K562 (cell line): Measurements from ENCODE around the gene H3-3A. TPM values are rescaled to one million over a fixed set of nuclear protein-coding genes. Genes with fewer than 3 reads are reported as not detected.

ENCODE experiments used
- ATAC-seq: fragments of 200-7000 bp; cut with Tn5 transposase; 3 replicates; pipeline ENCODE4 v1.9.1; 2020; ENCODE audit warnings: moderate library complexity
- BruUV-seq: library from RNA; stranded (reverse); fragments of 400-500 nt; replicated peaks from 2 replicates; lab custom pipeline; 2021; lab: Mats Ljungman, UMichigan
- CTCF ChIA-PET: fragments of 300-600 bp; formaldehyde crosslinking; extraction: SDS; loops from one replicate; lab custom pipeline; 2021; ENCODE audit warnings: low intra/inter-chr PET ratio; lab: Yijun Ruan, JAX
- POLR2A ChIA-PET: fragments of 300-600, 350-650 bp; sonication (Branson Sonifier 250); formaldehyde crosslinking; extraction: SDS; loops from one replicate; lab custom pipeline; 2021; ENCODE audit warnings: antibody characterized with exemption, inconsistent platforms; lab: Yijun Ruan, JAX
- DNase-seq, 4 experiments: peaks; one replicate each; pipeline versions ENCODE4 v3.0.0 to v3.0.0-alpha.2; 2011 to 2018; ENCODE audit warnings: low spot score in 3 of 4, mixed read lengths in 3 of 4; ENCODE audit errors: extremely low read depth in 1 of 4
- FAIRE-seq: peaks from 2 replicates; lab custom pipeline; 2011; peaks lifted over from hg19 to GRCh38; lab: Jason Lieb, UNC
- H2AFZ ChIP-seq: 2 replicates; pipeline ENCODE4 v1.6.0; 2011; ENCODE audit warnings: low read depth, low read length, control low read depth, inconsistent platforms
- H3K27ac ChIP-seq: fragments of 200-600 bp; 3 replicates; pipeline ENCODE4 v1.8.0; 2011; ENCODE audit warnings: low read depth, mild to moderate bottlenecking, control low read depth, inconsistent platforms, low read length, moderate library complexity, mixed read lengths; ENCODE audit errors: extremely low read depth
- H3K27me3 ChIP-seq, 2 experiments: fragments of 300-600 bp in 1 of 2; 2 replicates in 1 of 2; 3 replicates in 1 of 2; pipeline versions ENCODE4 v1.6.0 to v1.8.0; 2011; ENCODE audit warnings: inconsistent platforms in 2 of 2, low read length in 2 of 2, mild to moderate bottlenecking in 1 of 2, mixed read lengths in 1 of 2, moderate library complexity in 1 of 2; ENCODE audit not compliant: control insufficient read depth in 2 of 2, insufficient read depth in 2 of 2
- H3K36me3 ChIP-seq: fragments of 300-600 bp; 3 replicates; pipeline ENCODE4 v1.8.0; 2011; ENCODE audit warnings: mild to moderate bottlenecking, low read length, inconsistent platforms; ENCODE audit not compliant: control insufficient read depth, insufficient read depth
- H3K4me1 ChIP-seq, 2 experiments: fragments of 200-600 bp in 1 of 2; replicated peaks in 1 of 2; 2 replicates in 1 of 2; 3 replicates in 1 of 2; pipeline versions ENCODE4 v1.5.1 to v1.8.0; 2011; ENCODE audit warnings: inconsistent platforms in 2 of 2, low read length in 2 of 2, mild to moderate bottlenecking in 1 of 2, mixed read lengths in 1 of 2, moderate library complexity in 1 of 2; ENCODE audit not compliant: control insufficient read depth in 2 of 2, insufficient read depth in 2 of 2
- H3K4me2 ChIP-seq: 2 replicates; pipeline ENCODE4 v1.6.1; 2011; ENCODE audit warnings: low read length, control low read depth, inconsistent platforms, mixed read lengths; ENCODE audit not compliant: insufficient read depth
- H3K4me3 ChIP-seq: fragments of 200-600 bp; sonication (generic), shearing (Covaris generic); 2 replicates; pipeline ENCODE4 v1.5.1; 2016; ENCODE audit warnings: control low read depth, inconsistent platforms
- H3K79me2 ChIP-seq: fragments of 200-600 bp; 3 replicates; pipeline ENCODE4 v1.8.0; 2011; ENCODE audit warnings: low read length, inconsistent platforms; ENCODE audit not compliant: control insufficient read depth, insufficient read depth
- H3K9ac ChIP-seq, 2 experiments: 2 replicates each; pipeline versions ENCODE4 v1.6.0 to v1.6.1; 2011; ENCODE audit warnings: low read depth in 2 of 2, low read length in 2 of 2, control low read depth in 1 of 2, inconsistent platforms in 1 of 2, mild to moderate bottlenecking in 1 of 2, mixed read lengths in 1 of 2; ENCODE audit not compliant: insufficient read depth in 1 of 2
- H3K9me1 ChIP-seq: one replicate; pipeline ENCODE4 v1.6.0; 2011; ENCODE audit warnings: inconsistent platforms, mild to moderate bottlenecking, low read length, moderate library complexity; ENCODE audit not compliant: control insufficient read depth, insufficient read depth
- H3K9me3 ChIP-seq: replicated peaks from 2 replicates; pipeline ENCODE4 v1.5.1; 2011; ENCODE audit warnings: low read depth, low read length, inconsistent platforms; ENCODE audit not compliant: control insufficient read depth, insufficient read depth
- H4K20me1 ChIP-seq: replicated peaks from 2 replicates; pipeline ENCODE4 v1.6.1; 2011; ENCODE audit warnings: low read length, inconsistent platforms, mixed read lengths; ENCODE audit not compliant: control insufficient read depth, insufficient read depth
- CCNT2 ChIP-seq: IDR thresholded peaks from 2 replicates; pipeline ENCODE4 v1.6.1; 2011; ENCODE audit warnings: borderline replicate concordance, low read depth, mild to moderate bottlenecking, moderate library complexity, mixed read lengths, low read length; ENCODE audit not compliant: insufficient read length; ENCODE audit errors: extremely low read depth
- COPS2 ChIP-seq: fragments of 450-650 bp; conservative IDR thresholded peaks from 2 replicates; pipeline ENCODE4 v1.6.1; 2016; ENCODE audit warnings: mild to moderate bottlenecking, moderate library complexity
- GTF2E2 ChIP-seq: fragments of 200-800 bp; sonication (Bioruptor generic); IDR thresholded peaks from 2 replicates; pipeline ENCODE4 v1.6.1; 2016; ENCODE audit warnings: missing genetic modification characterization, missing compliant biosample characterization
- KHSRP ChIP-seq: fragments of 450-650 bp; IDR thresholded peaks from 2 replicates; pipeline ENCODE4 v1.6.1; 2017
- MYNN ChIP-seq, 2 experiments: sonication (generic); formaldehyde crosslinking in 1 of 2; IDR thresholded peaks; 2 replicates each; pipeline versions ENCODE4 v1.5.0 to v1.6.1; 2016 to 2020; ENCODE audit warnings: antibody characterized with exemption in 1 of 2, missing genetic modification reagents in 1 of 2
- POLR2B ChIP-seq: fragments of 450-650 bp; IDR thresholded peaks from 2 replicates; pipeline ENCODE4 v1.6.1; 2018; ENCODE audit warnings: low read depth; ENCODE audit not compliant: partially characterized antibody
- ZNF121 ChIP-seq: sonication (generic); formaldehyde crosslinking; conservative IDR thresholded peaks from 2 replicates; pipeline ENCODE4 v1.8.0; 2022; ENCODE audit warnings: missing genetic modification reagents
- ZNF785 ChIP-seq: fragments of 250-450 bp; sonication (Bioruptor Pico); IDR thresholded peaks from 2 replicates; pipeline ENCODE4 v1.4.0; 2020; ENCODE audit warnings: mild to moderate bottlenecking
- WGBS: fragments of 100-300 bp; shearing (Covaris generic); methylation state at CpG from one replicate; pipeline ENCODE4 v1.1.6; 2016; ENCODE audit warnings: low coverage, mixed read lengths; ENCODE audit not compliant: insufficient coverage; ENCODE audit errors: missing lambda C conversion rate; 5-methylcytosine and 5-hydroxymethylcytosine counted together
- in situ Hi-C: fragments of 300-500 bp; cut with MboI; formaldehyde crosslinking; loops from 4 replicates; pipeline ENCODE4 v1.15.0; 2018; ENCODE audit warnings: inconsistent platforms, mixed read lengths
- intact Hi-C: fragments of 100-400 bp; cut with micrococcal nuclease; formaldehyde crosslinking; loops from 2 replicates; pipeline ENCODE4 v1.14.2; 2022
- polyA plus RNA-seq, 8 experiments: library from polyadenylated mRNA; depleted of rRNA in 4 of 8; stranded (reverse) in 5 of 8; unstranded in 3 of 8; fragments of >200 nt; fragmentation: Nextera tagmentation in 2 of 8; fragmentation: Illumina TruSeq in 1 of 8; extraction: Ambion mirVana in 2 of 8; extraction: Trizol in 1 of 8; gene quantifications; 2 replicates each; pipeline versions ENCODE4 v1.2.1 to v1.2.3, GENCODE V29; 2011 to 2014; ENCODE audit warnings: inconsistent platforms in 1 of 8, missing spikeins in 1 of 8
- total RNA-seq, 7 experiments: library from RNA; depleted of rRNA in 6 of 7; stranded (reverse); fragments of >200 nt in 6 of 7; fragmentation: Illumina TruSeq in 2 of 7; extraction: Trizol in 2 of 7; gene quantifications; 2 replicates each; pipeline versions ENCODE4 v1.2.1 to v1.2.3, GENCODE V29; 2011 to 2021; ENCODE audit warnings: low replicate concordance in 1 of 7
- TF ChIP-seq, protein P1 (sequence below): fragments of 450-650 bp; formaldehyde crosslinking; IDR thresholded peaks from 2 replicates; pipeline ENCODE4 v1.4.0; 2022; ENCODE audit warnings: missing genetic modification characterization
- TF ChIP-seq, protein P2 (sequence below): fragments of 250-450 bp; sonication (Bioruptor Pico); IDR thresholded peaks from 2 replicates; pipeline ENCODE4 v1.4.0; 2020

H3-3A gene
- total and polyA plus RNA-seq, 9 of the 15 experiments (the other 6 are each of a cell fraction or from before 2014, with no cell fraction given): 426 to 1,083 (median 591) TPM

DNA sequence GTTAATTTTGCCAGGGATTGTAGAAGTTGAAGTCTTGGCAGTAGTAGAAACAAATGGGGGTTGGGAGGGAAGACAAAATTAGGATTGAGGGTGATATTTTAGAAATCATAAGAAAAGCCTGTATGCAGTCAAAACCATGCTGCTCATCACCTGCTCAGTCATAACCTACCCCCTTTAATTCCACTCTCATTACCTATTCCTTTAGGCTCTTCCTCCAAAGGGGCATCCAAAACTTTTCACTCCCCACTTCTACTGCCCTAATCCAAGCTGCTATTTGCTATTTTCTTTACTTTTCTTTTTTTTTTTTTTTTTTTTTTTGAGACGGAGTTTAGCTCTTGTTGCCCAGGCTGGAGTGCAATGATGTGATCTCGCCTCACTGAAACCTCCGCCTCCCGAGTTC, 11.5 kb downstream of the H3-3A start (continued):
- TF ChIP-seq, protein P1, sequence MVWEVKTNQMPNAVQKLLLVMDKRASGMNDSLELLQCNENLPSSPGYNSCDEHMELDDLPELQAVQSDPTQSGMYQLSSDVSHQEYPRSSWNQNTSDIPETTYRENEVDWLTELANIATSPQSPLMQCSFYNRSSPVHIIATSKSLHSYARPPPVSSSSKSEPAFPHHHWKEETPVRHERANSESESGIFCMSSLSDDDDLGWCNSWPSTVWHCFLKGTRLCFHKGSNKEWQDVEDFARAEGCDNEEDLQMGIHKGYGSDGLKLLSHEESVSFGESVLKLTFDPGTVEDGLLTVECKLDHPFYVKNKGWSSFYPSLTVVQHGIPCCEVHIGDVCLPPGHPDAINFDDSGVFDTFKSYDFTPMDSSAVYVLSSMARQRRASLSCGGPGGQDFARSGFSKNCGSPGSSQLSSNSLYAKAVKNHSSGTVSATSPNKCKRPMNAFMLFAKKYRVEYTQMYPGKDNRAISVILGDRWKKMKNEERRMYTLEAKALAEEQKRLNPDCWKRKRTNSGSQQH (CRISPR knock-in tag): peak; percentile 38; the same call in 1 of the 2 replicates
- TF ChIP-seq MYNN (IDR thresholded peaks at IDR 0.05) (0 out of 2 replicates have a peak, but pooled peaks have one; percentile 20), MYNN (CRISPR knock-in tag; IDR thresholded peaks at IDR 0.05) (no peak), POLR2B (peak; percentile 41), ZNF785 (0 out of 2 replicates have a peak, but pooled peaks have one; percentile 14), KHSRP (0 out of 2 replicates have a peak, but pooled peaks have one; percentile 32), CCNT2 (peak; percentile 18)
- TF ChIP-seq, protein P2, sequence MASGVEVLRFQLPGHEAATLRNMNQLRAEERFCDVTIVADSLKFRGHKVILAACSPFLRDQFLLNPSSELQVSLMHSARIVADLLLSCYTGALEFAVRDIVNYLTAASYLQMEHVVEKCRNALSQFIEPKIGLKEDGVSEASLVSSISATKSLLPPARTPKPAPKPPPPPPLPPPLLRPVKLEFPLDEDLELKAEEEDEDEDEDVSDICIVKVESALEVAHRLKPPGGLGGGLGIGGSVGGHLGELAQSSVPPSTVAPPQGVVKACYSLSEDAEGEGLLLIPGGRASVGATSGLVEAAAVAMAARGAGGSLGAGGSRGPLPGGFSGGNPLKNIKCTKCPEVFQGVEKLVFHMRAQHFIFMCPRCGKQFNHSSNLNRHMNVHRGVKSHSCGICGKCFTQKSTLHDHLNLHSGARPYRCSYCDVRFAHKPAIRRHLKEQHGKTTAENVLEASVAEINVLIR (CRISPR knock-in tag): no peak

DNA sequence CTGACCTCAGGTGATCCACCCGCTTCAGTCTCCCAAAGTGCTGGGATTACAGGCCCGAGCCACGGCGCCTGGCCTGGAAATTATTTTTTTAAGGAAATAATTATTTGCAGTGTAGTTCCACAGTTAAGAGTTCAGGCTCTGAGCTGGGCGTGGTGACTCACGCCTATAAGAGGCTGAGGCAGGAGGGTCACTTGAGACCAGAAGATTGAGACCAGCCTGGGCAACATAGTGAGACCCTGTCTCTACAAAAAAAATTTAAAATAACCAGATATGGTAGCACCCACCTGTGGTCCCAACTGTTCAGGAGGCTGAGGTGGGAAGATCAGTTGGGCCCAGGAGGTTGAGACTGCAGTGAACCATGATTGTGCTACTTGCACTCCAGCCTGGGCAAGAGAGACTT, 13.9 kb downstream of the H3-3A start:
- DNase-seq: no peak
- TF ChIP-seq COPS2 (no peak), GTF2E2 (no peak), ZNF121 (peak; percentile 86)
- Histone ChIP-seq H3K36me3 (peaks cover 22% of the 10 kb centered on the region), H4K20me1 (peaks cover 10% of the 10 kb centered on the region; the same call in 1 of the 2 replicates), H3K79me2 (no peaks in the 10 kb centered on the region), H3K9ac (no peak overlapping the region), H3K4me1 (no peaks in the 10 kb centered on the region), H3K9me3 (no peaks in the 10 kb centered on the region), H3K27ac (no peak overlapping the region), H3K27me3 (no peaks in the 10 kb centered on the region), H2AFZ (no peak overlapping the region), H3K4me3 (no peak overlapping the region), H3K9me1 (no peaks in the 10 kb centered on the region), H3K4me2 (no peak overlapping the region)
- FAIRE-seq: no peak
- WGBS: 87% methylated on average over 6 of the region's 6 CpGs
- no TSS peak for BruUV-seq
- POLR2A ChIA-PET: interaction anchor here (0.6 to 6.8 kb wide), 4 partner anchors 11 to 95 kb away, joined by 3 to 49 read pairs (median 4); partner anchors contain the start of gene H3-3A
- ATAC-seq: no peak; the same call in 2 of the 3 replicates
- in situ Hi-C loops: loop anchor here (5.0 kb wide), 1 partner anchor 41 kb away; no protein-coding TSS in a partner anchor
- intact Hi-C loops: no loop called here
- CTCF ChIA-PET: interaction anchor here (0.7 kb wide), 1 partner anchor 59 kb away, joined by 4 read pairs; no protein-coding TSS in a partner anchor
